ENCODE results near the gene ABCC4.
A peak's percentile ranks its signal among the peaks of the same experiment; 100 is the strongest.
"Not testable (repeated sequence)": the region's sequence is repeated elsewhere in the genome, so short reads cannot be mapped to it uniquely, and the experiment has no call there.

ABCC4 gene

DNA sequence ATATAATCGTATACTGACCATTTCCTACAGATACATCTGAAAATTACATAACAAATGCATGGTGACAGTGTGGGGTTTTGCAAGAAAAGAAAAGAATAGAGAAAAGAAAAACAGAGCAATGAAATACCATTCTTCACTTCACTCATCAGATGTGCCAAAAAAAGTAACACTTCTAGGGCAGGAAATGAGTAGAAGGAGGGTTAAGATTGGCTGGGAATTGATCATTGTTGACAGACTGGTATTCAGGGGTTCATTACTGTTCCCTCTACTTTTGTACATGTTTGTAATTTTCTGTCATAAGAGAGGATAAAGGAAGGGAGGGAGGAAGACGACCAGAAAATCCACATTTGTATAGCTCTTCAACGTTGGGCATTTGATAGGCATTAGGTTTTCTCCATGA is 31.5 kb downstream of the ABCC4 start:
- Histone ChIP-seq H3K4me1 (ENCODE audit: control insufficient read depth, insufficient read depth, low read length) (peaks cover 61% of the 10 kb centered on the region), H3K27me3 (ENCODE audit: control insufficient read depth, insufficient read depth, low read length) (no peaks in the 10 kb centered on the region), H3K9me3 (replicated peaks; ENCODE audit: low read length) (no peaks in the 10 kb centered on the region), H3K4me2 (ENCODE audit: low read length) (no peak overlapping the region), H3K4me3 (ENCODE audit: low read length) (no peak overlapping the region), H3K36me3 (ENCODE audit: insufficient read depth, low read length) (peaks cover 9% of the 10 kb centered on the region), H3K9ac (ENCODE audit: low read depth, low read length) (peak overlapping the region; percentile 3)

DNA sequence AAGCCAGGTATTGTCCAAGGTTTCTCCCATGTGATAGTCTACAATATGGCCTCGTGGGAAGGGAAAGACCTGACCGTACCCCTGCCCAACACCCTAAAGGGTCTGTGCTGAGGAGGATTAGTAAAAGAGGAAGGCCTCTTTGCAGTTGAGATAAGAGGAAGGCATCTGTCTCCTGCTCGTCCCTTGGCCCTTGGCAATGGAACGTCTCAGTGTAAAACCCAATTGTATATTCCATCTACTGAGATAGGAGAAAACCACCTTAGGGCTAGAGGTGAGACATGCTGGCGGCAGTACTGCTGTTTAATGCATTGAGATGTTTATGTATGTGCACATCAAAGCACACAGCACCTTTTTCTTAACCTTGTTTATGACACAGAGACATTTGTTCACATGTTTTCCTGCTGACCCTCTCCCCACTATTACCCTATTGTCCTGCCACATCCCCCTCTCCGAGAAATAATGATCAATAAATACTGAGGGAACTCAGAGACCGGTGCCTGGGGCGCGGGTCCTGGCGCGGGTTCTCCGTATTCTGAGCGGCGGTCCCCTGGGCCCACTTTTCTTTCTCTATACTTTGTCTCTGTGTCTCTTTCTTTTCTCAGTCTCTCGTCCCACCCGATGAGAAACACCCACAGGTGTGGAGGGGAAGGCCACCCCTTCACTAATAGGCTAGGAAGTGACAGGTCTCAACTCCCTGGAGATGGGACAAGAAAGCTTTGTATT is 32.7 kb downstream of the ABCC4 start:
- H3K9me3 ChIP-seq (replicated peaks; ENCODE audit: low read length); H3K4me3 ChIP-seq (ENCODE audit: low read length); H3K36me3 ChIP-seq (ENCODE audit: insufficient read depth, low read length); H3K27me3 ChIP-seq (ENCODE audit: control insufficient read depth, insufficient read depth, low read length): not testable (repeated sequence)
- H3K9ac ChIP-seq (ENCODE audit: low read depth, low read length): peak overlapping the region; percentile 62
- peak overlapping the region; percentile 60 for H3K4me2 ChIP-seq (ENCODE audit: low read length)
- peaks cover 54% of the 10 kb centered on the region for H3K4me1 ChIP-seq (ENCODE audit: control insufficient read depth, insufficient read depth, low read length)

GRCh38 chr13:95267662-95268342 is 33.4 kb downstream of the ABCC4 start:
- Histone ChIP-seq H3K9me3 (replicated peaks; ENCODE audit: low read length) (no peaks in the 10 kb centered on the region), H3K36me3 (ENCODE audit: insufficient read depth, low read length) (peaks cover 9% of the 10 kb centered on the region), H3K4me3 (ENCODE audit: low read length) (peak overlapping the region; percentile 1), H3K4me2 (ENCODE audit: low read length) (peak overlapping the region; percentile 60), H3K4me1 (ENCODE audit: control insufficient read depth, insufficient read depth, low read length) (peaks cover 54% of the 10 kb centered on the region), H3K9ac (ENCODE audit: low read depth, low read length) (peak overlapping the region; percentile 62), H3K27me3 (ENCODE audit: control insufficient read depth, insufficient read depth, low read length) (no peaks in the 10 kb centered on the region)

GRCh38 chr13:95264225-95264624 is 37.0 kb downstream of the ABCC4 start:
- H3K9ac ChIP-seq (ENCODE audit: low read depth, low read length): no peak overlapping the region
- no peaks in the 10 kb centered on the region for H3K9me3 ChIP-seq (replicated peaks; ENCODE audit: low read length)
- no peak overlapping the region for H3K4me3 ChIP-seq (ENCODE audit: low read length)
- H3K27me3 ChIP-seq (ENCODE audit: control insufficient read depth, insufficient read depth, low read length): no peaks in the 10 kb centered on the region
- no peak overlapping the region for H3K4me2 ChIP-seq (ENCODE audit: low read length)
- H3K36me3 ChIP-seq (ENCODE audit: insufficient read depth, low read length): peaks cover 9% of the 10 kb centered on the region
- peaks cover 23% of the 10 kb centered on the region for H3K4me1 ChIP-seq (ENCODE audit: control insufficient read depth, insufficient read depth, low read length)

DNA sequence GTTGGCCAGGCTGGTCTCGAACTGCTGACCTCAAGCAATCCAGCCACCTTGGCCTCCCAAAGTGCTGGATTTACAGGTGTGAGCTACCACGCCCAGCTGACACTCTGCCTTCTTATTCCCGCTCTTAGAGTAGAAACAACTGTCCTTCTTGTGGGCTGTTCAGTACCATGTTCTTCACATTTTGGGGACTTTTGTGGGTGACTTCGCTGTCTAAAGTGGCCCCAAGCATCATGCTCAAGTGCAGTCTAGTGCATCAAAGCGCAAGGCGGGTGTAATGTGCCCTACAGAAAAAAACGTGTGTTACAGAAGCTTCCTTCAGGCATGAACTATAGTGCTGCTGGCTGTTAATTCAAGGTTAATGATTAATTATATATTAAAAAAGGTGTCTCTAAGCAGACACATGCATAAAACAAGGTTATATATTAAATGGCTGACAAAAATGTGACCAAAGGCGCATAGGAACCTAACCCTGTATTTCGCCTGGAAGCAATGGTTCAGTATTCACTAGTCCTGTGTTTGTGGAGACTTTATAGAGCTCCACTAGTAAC is 38.3 kb downstream of the ABCC4 start:
- Histone ChIP-seq H3K4me3 (ENCODE audit: low read length) (no peak overlapping the region), H3K4me1 (ENCODE audit: control insufficient read depth, insufficient read depth, low read length) (peaks cover 11% of the 10 kb centered on the region), H3K9ac (ENCODE audit: low read depth, low read length) (no peak overlapping the region), H3K4me2 (ENCODE audit: low read length) (no peak overlapping the region), H3K27me3 (ENCODE audit: control insufficient read depth, insufficient read depth, low read length) (no peaks in the 10 kb centered on the region), H3K36me3 (ENCODE audit: insufficient read depth, low read length) (peaks cover 9% of the 10 kb centered on the region), H3K9me3 (replicated peaks; ENCODE audit: low read length) (no peaks in the 10 kb centered on the region)

GRCh38 chr13:95261956-95262355 is 39.3 kb downstream of the ABCC4 start:
- no peak overlapping the region for H3K4me2 ChIP-seq (ENCODE audit: low read length)
- peaks cover 9% of the 10 kb centered on the region for H3K36me3 ChIP-seq (ENCODE audit: insufficient read depth, low read length)
- H3K4me1 ChIP-seq (ENCODE audit: control insufficient read depth, insufficient read depth, low read length): peaks cover 1% of the 10 kb centered on the region
- no peak overlapping the region for H3K4me3 ChIP-seq (ENCODE audit: low read length)
- no peaks in the 10 kb centered on the region for H3K27me3 ChIP-seq (ENCODE audit: control insufficient read depth, insufficient read depth, low read length)
- H3K9ac ChIP-seq (ENCODE audit: low read depth, low read length): no peak overlapping the region
- H3K9me3 ChIP-seq (replicated peaks; ENCODE audit: low read length): no peaks in the 10 kb centered on the region

DNA sequence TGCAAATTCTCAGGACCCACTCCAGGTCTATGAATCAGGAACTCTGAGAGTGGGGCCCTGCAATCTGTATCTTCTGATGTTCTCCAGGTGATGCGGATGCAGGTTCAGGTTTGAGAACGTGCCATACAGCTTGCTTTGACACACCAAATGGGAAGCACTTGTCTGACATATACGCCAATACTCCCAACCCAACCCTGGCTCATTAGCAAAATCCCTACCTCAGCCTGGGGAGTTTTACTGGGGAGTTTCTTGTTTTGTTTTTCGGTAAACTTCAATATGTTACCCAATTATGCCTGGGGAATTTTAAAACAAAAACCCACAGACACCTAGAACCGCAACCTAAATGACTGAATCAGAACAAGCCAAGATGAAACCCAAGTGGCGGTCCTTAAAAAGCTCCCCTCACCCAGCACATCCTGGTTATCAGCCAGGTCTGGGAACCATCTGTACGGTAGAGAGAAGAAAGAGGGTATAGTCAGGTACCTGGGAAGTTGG is 41.2 kb downstream of the ABCC4 start:
- Histone ChIP-seq H3K9ac (ENCODE audit: low read depth, low read length) (no peak overlapping the region), H3K4me1 (ENCODE audit: control insufficient read depth, insufficient read depth, low read length) (peaks cover 17% of the 10 kb centered on the region), H3K27me3 (ENCODE audit: control insufficient read depth, insufficient read depth, low read length) (no peaks in the 10 kb centered on the region), H3K4me2 (ENCODE audit: low read length) (no peak overlapping the region), H3K4me3 (ENCODE audit: low read length) (no peak overlapping the region), H3K36me3 (ENCODE audit: insufficient read depth, low read length) (no peaks in the 10 kb centered on the region), H3K9me3 (replicated peaks; ENCODE audit: low read length) (no peaks in the 10 kb centered on the region)

- Histone ChIP-seq H3K9me3 (replicated peaks; ENCODE audit: low read length) (no peaks in the 10 kb centered on the region), H3K4me3 (ENCODE audit: low read length) (no peak overlapping the region), H3K4me2 (ENCODE audit: low read length) (no peak overlapping the region), H3K27me3 (ENCODE audit: control insufficient read depth, insufficient read depth, low read length) (no peaks in the 10 kb centered on the region), H3K4me1 (ENCODE audit: control insufficient read depth, insufficient read depth, low read length) (peaks cover 29% of the 10 kb centered on the region), H3K9ac (ENCODE audit: low read depth, low read length) (no peak overlapping the region), H3K36me3 (ENCODE audit: insufficient read depth, low read length) (no peaks in the 10 kb centered on the region)
These were observed 42.5 kb downstream of the ABCC4 start for GRCh38 chr13:95258619-95259194.

DNA sequence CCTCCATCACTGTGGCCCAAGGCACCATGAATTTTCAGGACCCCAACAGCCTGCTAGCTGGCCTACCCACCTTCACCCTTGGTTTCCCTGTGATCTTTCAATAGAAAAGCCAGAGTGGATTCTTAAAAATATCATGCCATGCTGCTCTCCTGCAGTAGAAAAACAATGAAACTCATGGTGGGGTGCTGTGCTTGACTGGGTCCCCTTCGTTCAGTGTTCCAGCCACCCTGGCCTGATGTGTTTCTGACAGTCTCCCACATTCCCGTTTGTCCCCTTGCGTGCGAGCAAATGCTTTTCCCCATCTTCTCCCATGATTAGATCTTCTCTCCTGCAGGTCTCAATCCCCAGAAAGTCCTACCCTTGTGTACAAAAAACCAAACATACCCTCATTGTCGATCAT is 43.2 kb downstream of the ABCC4 start:
- Histone ChIP-seq H3K27me3 (ENCODE audit: control insufficient read depth, insufficient read depth, low read length) (no peaks in the 10 kb centered on the region), H3K36me3 (ENCODE audit: insufficient read depth, low read length) (no peaks in the 10 kb centered on the region), H3K9me3 (replicated peaks; ENCODE audit: low read length) (no peaks in the 10 kb centered on the region), H3K4me1 (ENCODE audit: control insufficient read depth, insufficient read depth, low read length) (peaks cover 32% of the 10 kb centered on the region), H3K9ac (ENCODE audit: low read depth, low read length) (no peak overlapping the region), H3K4me2 (ENCODE audit: low read length) (no peak overlapping the region), H3K4me3 (ENCODE audit: low read length) (no peak overlapping the region)

DNA sequence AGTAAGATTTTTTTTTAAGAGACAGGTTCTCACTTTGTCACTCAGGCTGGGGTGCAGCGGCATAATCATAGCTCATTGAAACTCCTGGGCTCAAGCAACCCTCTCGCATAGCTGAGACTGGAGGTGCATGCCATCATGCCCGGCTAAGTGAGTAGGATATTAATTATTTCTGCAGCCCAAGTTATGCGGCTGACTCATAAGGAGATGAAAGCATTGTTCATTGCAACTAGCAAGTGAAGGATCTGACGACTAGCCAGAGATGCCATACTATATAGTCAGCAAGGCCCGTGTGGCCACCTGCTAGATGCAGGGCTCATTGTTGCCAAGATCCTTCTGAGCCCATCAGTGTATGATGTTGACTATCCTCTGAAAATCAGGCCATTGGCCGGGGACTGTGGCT is 45.2 kb downstream of the ABCC4 start:
- Histone ChIP-seq H3K4me2 (ENCODE audit: low read length) (no peak overlapping the region), H3K4me3 (ENCODE audit: low read length) (no peak overlapping the region), H3K9me3 (replicated peaks; ENCODE audit: low read length) (no peaks in the 10 kb centered on the region), H3K36me3 (ENCODE audit: insufficient read depth, low read length) (no peaks in the 10 kb centered on the region), H3K9ac (ENCODE audit: low read depth, low read length) (no peak overlapping the region), H3K27me3 (ENCODE audit: control insufficient read depth, insufficient read depth, low read length) (no peaks in the 10 kb centered on the region), H3K4me1 (ENCODE audit: control insufficient read depth, insufficient read depth, low read length) (peaks cover 32% of the 10 kb centered on the region)

- Histone ChIP-seq H3K9ac (ENCODE audit: low read depth, low read length) (no peak overlapping the region), H3K4me1 (ENCODE audit: control insufficient read depth, insufficient read depth, low read length) (peaks cover 32% of the 10 kb centered on the region), H3K4me2 (ENCODE audit: low read length) (no peak overlapping the region), H3K36me3 (ENCODE audit: insufficient read depth, low read length) (no peaks in the 10 kb centered on the region), H3K27me3 (ENCODE audit: control insufficient read depth, insufficient read depth, low read length) (no peaks in the 10 kb centered on the region), H3K4me3 (ENCODE audit: low read length) (no peak overlapping the region), H3K9me3 (replicated peaks; ENCODE audit: low read length) (no peaks in the 10 kb centered on the region)
These were observed 46.0 kb downstream of the ABCC4 start for GRCh38 chr13:95255072-95255732.

All from skeletal muscle satellite cell (primary cell).